GM21528 (cell line): ENCODE data around the gene HHIPL1.
"Not testable (repeated sequence)": the region's sequence is repeated elsewhere in the genome, so short reads cannot be mapped to it uniquely, and the experiment has no call there.

Experiments used
- ATAC-seq: cut with Tn5 transposase; IDR thresholded peaks from one replicate; pipeline ENCODE4 v1.9.1; 2021; ENCODE audit warnings: mild to moderate bottlenecking, moderate library complexity; ENCODE audit not compliant: unreplicated experiment, low FRiP score

HHIPL1 gene

DNA sequence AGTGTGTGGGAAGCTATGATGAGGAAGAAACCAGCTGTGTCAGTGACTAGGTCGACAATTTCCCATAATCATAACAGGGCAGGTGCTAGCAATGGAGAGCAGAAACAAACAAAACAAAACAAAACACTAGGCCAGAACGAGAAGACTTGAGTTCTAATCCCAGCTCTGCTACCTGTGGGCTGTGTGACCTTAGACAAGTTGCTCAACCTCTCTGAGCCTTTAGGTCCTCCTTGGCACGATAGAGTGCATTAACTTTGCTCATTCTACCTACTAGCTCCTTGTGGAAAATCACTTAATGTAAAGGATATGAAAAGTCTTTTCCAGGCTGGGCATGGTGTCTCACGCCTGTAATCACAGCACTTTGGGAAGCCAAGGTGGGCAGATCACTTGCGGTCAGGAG, 11.2 kb downstream of the HHIPL1 start:
- ATAC-seq = no peak

DNA sequence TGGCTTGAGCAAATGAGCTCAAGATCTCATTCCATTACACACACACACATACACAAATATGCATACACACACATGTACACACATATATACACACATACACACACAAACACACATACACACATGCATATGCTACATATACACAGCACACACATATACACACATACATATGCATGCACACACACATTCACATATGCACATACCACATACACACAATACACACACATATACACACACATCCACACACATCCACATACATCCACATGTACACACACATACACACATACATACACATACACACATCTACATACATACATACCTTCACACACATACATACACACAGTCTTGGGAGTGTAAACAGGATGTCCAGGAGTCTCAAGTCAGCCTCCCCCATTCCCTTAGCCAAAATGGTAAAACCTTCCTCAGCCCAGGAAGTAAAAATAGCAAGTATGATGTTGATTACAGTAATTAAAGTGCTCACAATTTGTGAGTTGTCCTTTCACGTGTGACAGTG, 12.8 kb downstream of the HHIPL1 start:
- ATAC-seq = no peak

DNA sequence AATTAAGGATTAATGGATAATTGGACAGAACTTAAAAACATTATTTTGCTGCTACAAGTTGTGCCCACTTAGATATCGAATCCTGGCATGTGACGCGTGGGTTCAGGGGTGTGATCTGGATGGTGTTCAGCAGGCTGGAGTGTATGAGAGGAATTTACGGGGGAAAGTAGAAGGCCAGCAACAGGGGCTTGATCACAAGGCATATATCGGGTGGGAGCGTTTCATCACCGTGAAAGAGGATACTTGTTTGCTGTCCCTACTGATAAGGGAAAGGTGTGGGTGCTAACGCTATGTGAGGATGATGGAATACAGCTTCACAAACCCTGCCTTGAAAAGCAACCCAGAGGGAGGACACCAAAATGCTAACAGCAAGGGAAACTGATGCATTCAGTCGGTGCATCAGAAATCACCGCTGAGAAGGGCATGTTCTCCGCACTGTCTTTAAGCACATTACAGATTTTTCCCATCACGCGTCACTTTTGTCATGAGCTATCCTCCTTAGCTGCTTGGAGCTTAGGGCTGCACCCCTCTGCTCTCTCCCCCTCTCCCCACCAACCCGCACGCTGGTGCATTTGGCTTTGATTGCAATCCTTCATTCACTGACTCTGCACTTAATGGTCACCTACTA, 13.4 kb downstream of the HHIPL1 start:
- ATAC-seq = no peak

DNA sequence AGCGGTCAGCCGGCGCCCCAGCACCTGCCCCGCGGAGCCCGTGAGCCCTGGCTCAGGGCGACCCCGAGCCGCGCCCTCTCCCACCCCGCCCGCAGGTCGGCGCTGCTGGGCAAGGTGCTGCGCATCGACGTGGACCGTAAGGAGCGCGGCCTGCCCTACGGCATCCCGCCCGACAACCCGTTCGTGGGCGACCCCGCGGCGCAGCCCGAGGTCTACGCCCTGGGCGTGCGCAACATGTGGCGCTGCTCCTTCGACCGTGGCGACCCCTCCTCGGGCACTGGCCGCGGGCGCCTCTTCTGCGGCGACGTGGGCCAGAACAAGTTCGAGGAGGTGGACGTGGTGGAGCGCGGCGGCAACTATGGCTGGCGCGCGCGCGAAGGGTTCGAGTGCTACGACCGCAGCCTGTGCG, 14.4 kb downstream of the HHIPL1 start:
- ATAC-seq = no peak

DNA sequence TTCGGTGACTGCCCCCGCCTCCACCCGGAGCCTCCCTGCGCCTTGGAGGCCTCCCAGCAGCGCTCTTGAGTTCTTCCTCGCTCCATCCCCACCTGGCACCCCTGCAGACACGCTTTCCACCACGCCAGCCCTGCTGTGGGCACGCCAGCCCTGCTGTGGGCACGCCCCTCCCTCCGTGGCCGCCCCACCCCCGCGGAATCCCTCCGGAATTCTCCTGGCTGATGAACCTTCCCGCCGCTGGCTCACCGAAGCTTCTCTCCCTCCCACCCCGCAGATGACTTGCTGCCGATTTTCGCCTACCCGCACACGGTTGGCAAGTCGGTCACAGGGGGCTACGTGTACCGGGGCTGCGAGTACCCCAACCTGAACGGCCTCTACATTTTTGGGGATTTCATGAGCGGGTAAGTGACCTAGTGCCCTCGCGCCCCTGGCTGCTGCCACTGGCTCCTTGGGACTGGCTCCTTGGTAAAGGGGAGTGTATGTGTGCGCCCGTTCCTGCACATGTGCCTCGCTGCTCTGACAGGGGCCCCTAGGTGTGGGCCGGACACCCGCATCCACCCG, 15.2 kb downstream of the HHIPL1 start:
- ATAC-seq = no peak

DNA sequence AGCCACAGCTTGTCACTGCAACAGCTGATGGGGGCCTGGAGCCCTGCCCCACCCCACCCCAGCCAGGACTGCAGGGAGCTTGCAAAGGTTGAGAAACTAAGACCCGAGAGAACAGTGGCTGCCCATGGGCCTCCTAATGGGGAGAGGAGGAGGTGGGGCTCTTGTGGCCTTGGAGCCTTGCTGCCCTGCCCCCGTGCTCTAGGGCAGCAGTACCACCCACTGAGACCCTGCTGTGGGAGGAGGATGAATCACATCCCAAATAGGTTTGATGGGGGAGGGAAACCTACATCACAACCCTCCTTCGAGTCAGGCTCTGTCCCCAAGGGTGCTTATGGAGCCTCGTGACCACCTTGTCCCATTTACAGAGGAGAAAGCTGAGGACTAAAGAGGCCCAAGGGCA, 15.9 kb downstream of the HHIPL1 start:
- no peak for ATAC-seq

DNA sequence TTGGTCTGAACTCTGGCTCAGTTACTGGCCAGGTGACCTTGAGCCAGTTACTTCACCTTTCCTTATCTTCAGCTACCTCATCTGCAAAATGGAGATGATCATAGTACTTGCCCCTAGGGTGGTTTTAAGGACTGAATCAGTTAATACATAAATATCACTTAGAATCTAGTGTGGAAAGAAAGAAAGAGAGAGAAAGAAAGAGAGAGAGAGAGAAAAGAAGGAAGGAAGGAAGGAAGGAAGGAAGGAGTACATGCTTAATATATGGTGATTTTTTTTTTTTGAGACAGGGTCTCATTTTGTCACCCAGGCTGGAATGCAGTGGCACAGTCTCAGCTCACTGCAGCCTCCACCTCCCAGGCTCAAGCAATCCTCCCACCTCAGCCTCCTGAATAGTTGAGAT, 16.3 kb downstream of the HHIPL1 start:
- ATAC-seq = not testable (repeated sequence)

DNA sequence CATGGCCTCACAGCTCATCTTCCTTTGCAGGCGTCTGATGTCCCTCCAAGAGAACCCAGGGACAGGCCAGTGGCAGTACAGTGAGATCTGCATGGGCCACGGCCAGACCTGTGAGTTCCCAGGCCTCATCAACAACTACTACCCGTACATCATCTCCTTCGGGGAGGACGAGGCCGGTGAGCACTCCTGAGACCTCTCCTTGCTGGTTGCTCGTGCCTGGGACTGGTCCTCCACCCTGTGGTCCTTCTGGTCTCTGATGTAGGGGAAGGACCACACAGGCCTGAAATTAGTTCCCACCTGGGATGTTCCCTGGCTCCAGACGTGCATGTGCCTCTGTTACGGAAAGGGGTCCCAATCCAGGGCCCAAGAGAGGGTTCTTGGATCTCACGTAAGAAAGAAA, 17.9 kb downstream of the HHIPL1 start:
- ATAC-seq = no peak

DNA sequence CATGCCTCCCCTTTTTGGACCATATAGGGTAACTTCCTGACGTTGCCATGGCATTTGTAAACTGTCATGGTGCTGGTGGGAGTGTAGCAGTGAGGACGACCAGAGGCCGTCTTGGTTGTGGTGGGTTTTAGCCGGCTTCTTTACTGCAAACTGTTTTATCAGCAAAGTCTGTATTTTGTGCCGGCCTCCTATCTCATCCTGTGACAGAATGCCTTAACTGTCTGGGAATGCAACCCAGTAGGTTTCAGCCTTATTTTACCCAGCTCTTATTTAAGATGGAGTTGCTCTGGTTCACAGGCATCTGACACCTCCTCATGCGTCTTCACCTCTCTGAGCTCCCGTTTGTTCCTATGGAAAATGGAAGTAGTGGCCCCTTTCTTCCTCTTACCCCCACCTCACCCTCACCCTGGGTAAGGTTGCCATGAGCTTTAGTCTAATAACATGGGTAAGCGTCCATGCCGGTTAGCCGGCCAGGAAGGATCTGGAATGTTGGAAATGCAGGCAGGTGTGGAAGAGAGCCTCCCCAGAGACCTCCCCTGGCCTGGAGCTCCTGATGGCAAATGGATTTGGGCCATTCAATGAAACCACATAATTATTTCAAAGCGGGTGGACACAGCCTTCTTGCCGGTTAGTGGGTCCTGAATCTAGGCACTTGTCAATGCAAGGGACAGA, 18.6 kb downstream of the HHIPL1 start:
- ATAC-seq = no peak

DNA sequence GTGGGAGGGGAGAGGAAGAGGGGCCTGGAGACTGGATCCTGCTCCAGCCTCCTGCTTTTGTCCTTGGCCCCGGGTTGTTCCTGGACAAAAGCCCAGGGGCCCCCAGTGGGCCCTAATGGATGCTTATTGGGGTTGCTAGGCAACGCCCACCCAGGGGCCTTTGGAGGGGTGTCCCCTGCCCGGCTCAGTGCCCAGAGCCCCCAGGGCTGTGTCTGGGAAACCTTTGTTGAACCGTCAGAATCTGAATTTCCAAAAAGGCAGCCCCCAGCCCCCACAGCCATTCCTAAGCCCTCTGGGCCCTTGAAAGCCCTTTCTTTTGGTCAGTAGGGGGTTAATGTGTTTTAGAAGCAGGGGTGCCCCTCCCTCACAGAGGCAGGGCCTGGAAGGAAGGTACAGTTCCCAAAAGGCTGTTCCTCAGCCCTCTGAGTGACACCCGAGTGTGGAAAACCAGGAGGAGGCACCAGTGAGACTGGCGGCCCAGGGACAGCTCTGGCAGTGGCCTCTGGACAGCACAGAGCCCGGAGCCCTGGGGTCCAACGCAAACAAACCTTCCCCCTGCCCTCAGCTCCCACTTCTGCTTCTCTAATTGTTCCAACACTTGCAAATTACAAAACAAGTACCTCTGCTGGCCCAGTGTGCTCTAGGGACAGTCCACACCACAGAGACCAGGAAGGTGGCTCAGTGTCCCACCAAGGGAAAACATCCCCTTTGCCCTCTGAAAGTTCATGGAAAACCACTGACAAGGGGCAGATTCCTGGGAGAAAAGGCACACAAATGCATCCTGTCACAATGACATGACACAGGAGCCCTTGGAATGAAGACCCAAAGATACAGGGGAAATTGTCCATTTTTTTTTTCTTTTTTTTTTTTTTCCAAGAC, 19.4 kb downstream of the HHIPL1 start:
- ATAC-seq = no peak

DNA sequence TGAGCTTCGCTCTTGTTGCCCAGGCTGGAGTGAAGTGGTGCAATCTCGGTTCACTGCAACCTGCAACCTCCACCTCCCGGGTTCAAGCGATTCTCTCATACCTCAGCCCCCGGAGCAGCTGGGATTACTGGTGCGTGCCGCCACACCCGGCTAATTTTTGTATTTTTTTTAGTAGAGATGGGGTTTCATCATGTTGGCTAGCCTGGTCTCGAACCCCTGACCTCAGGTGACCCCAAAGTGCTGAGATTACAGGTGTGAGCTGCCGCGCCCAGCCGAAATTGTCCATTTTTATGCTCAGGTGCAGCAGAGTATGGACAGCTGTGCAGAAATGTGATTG, 20.0 kb downstream of the HHIPL1 start:
- ATAC-seq = no peak

DNA sequence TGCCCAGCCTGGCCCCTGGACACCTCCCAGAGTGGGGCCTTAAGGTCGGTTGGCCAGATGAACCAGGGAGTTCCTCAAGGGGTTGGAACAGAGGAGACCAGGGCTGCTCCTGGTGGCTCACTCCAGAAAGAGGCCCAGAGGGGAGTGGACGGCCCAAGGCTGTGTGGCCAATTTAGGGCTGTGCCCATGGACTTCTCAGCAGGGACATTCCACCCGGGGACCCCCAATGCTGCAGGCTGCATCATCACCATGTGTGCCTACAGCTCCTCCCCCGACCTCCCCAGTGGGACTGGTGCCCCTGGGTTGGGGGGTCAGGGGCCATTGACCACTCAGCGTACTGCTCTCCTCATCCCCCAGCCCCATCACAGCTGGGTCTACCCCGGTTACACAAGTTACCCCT, 21.6 kb downstream of the HHIPL1 start:
- ATAC-seq = no peak

DNA sequence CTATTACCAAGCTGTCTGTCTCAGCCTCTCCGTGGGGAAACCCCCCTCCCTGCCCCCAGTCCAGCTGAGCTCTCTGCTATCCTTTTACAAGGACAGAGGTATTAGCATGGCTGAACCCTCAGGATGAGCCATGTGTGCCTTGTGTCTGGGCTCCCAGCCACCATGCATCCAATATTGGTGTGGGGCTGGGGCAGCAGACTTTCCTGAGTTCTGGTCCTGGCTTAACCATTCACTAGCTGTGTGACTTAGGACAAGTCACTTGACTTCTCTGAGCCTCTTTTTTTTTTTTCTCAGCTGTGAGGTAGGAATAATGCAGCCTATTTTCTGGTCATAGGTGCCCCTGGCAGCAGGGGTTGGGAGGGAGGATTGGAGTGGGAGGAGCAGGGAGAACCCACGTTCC, 22.1 kb downstream of the HHIPL1 start:
- no peak for ATAC-seq

DNA sequence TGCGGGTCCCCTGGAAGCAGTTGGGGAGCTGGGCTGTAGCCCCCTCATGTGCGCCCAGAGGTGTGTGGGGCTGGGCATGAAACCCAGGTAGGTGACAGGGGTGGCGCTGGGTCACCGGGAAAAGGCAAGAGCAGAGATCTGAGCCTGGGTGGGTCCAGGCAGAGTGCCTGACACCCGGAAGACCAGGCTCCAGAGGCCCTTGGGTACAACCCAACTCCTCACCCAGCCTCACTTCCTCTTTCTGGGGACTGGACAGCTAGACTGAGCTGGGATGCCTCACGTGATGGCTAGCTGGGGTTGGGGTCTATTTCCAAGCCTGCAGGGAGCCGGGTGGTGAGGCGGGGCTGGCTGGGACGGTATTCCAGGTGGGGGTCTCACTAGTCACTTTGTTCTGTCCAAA, 22.9 kb downstream of the HHIPL1 start:
- ATAC-seq = no peak

DNA sequence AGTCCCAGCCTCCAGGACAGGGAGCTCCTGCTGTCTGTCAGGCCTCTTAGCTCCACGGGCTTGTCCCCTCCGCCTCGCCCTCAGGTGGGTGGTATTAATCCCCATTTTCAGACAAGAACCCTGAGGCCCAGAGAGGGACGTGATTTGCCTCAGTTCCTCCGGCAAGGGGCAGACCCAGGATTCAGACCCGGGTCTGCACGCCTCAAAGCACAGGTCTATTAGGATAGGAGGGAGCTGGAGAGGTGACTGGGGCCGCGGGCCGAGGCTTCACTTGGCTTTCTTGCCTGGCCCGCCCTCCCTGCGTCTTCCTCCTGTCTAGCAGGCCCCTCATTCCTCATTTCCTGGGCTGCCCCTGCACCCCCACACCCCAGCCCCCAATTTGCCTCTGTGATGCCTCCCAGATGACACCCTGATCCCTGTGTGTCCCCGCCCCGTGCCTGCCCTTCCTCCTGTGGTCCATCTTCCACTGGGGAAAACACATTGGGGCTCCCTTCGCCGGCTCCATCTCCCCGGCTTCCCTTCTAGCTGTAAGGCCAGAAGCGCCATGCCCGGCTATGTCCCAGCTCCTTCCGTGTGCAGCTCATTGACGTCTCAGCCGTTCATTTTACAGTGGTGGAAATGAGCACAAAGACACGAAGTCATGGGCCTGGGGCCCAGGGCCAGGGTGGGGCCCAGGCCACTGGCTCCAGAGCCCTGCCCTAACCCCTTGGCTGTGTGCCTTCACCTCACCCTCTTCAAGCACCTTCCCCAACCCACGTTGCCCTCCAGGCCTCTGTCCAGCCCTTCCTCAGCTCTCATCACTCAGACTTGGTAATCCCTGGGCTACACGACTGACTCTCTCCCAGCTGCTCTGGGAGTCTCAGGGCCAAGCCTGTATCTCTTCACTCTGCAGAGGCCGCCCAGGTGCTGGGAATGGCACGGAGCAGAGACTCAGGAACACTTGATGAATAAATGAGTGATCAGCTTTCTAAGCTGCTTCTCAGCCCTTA, 23.7 kb downstream of the HHIPL1 start:
- ATAC-seq = no peak

DNA sequence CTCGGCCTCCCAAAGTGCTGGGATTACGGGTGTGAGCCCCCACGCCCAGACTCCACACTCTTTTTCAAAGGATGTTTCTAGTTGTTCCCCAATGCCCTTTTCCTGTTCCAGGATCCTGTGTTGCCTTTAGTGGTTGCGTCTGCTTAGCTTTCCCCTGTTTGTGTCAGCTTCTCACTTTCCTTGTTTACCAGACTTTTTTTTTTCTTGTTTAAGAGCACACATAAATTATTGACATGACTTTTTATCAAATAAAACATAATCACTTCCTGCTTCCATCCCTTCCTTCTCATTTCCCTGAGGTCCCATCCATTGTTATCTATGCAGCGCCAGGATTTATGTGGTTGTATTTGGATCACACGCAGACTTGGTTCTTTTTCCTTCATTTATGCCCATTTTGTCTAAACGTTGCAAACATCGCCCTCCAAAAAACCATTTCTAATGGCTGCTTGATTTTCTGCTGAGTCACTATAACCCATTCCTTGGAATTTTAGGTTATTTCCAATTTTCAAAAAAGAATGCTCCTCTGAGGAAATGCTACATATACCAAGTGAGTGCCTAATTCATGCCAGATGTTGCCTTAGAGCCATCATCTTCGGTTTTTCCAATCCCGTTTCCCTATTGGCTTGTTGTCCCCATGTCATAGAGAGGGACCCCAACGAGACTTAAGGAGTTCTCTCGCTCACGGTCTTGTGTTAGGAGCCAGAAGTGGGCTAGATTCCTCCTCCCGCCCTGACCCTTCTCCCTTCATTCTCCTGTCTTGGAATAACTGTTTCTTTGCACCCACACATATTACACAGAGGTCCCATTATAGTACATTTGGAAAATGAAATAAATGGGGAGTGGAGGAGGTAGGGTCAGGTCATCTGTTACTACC, 25.7 kb downstream of the HHIPL1 start:
- no peak for ATAC-seq

DNA sequence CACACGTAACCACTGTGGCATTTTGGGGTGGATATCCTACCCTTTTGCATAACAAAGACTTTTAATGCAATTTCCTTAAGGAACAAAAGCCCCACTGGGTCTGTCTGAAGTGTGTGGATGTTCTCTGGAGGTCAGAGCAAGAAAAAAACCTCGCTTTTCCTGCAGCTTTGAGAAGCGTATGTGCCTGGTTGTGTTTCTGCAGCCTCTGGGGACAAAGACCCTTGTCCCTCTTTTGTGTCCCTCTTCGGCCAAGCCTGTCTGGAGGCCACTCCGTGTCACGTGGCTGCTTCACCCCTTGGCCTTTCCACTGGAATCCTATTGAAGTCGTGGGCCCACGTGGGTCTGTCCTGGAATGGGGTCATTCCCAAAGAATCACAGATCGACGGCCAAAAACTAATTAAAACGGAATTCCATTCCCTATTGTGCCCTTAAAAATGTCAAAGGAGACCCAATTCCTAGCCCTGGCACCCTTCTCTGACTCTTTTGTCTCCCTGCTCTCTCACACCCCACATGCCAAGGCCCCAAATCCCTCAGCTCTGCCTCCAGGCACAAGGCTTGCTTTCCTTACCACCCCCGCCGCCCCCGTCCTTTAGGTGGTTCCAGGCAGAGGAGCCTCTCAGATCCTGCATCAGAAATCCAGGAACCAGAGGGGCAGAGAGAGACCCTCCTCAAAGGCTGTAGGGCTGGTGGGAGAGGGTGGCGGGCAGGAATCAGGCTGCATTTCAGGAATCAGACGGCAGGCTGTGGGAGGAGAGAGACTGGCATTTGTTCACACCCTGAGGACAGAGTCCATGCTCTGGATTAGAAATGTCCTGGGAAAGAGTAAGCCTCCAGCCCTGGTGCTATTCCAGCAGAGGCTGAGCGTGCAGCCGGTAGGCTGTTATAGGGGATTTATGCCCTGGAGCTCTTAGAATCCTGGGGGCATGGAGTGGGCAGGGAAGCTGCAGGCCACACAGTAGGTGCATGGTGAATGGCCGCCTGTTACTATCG, 26.6 kb downstream of the HHIPL1 start:
- ATAC-seq = no peak
